GM12873 (cell line): Measurements from ENCODE around the gene MBP.

Experiments
- TF ChIP-seq, protein P1 (sequence below): IDR thresholded peaks from 2 replicates; pipeline ENCODE4 v1.5.1; 2012; ENCODE audit warnings: low read depth, mild to moderate bottlenecking, moderate library complexity, low read length, control low read depth; ENCODE audit not compliant: insufficient read depth; ENCODE audit errors: missing control alignments

MBP gene

GRCh38 chr18:77037567-77037966 is 95.0 kb downstream of the MBP start:
- TF ChIP-seq, protein P1, sequence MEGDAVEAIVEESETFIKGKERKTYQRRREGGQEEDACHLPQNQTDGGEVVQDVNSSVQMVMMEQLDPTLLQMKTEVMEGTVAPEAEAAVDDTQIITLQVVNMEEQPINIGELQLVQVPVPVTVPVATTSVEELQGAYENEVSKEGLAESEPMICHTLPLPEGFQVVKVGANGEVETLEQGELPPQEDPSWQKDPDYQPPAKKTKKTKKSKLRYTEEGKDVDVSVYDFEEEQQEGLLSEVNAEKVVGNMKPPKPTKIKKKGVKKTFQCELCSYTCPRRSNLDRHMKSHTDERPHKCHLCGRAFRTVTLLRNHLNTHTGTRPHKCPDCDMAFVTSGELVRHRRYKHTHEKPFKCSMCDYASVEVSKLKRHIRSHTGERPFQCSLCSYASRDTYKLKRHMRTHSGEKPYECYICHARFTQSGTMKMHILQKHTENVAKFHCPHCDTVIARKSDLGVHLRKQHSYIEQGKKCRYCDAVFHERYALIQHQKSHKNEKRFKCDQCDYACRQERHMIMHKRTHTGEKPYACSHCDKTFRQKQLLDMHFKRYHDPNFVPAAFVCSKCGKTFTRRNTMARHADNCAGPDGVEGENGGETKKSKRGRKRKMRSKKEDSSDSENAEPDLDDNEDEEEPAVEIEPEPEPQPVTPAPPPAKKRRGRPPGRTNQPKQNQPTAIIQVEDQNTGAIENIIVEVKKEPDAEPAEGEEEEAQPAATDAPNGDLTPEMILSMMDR = no peak

- TF ChIP-seq, protein P1 = no peak
These were observed 97.0 kb downstream of the MBP start for GRCh38 chr18:77035380-77036187.

DNA sequence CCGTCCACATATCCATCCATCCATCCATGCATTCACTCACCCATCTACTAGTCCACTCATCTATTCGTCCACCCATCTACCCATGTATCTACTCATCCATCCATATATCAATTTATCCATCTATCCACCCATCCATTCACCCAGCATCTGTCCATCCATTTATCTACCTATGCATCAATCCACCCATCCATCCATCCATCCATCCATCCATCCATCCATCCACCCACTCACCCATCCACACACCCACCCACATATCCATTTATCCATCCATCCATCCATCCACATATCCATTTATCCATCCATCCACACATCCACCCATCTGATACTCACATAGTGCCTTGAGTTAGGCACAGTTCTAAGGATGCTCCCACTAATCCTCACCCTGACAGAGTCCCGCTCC is 99.0 kb downstream of the MBP start:
- TF ChIP-seq, protein P1 = no peak

DNA sequence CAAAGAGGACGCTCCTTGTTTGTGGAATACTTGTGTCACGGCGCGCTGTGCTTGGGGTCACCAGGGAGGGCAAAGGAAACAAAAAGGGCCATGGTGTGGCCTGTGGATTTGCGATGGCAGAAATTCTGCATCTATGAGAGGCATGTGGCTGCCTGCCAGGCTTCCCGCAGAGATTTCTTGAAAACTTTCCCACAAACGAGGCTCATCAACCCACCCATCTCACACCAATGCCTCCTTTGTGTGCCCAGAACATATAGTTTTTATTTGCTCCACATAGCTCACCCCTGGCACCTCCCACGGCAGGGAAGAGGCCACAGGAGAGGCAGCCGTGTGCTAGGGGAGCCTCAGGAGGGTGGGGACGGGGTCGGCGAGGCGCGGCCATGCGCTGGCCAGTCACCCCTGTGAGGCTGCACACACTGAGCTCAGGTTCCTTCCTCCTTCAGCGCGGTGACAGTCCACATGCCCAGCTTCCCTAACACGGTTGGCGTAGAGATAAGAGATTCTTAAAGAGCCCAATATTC is 100.3 kb downstream of the MBP start:
- TF ChIP-seq, protein P1 = no peak

DNA sequence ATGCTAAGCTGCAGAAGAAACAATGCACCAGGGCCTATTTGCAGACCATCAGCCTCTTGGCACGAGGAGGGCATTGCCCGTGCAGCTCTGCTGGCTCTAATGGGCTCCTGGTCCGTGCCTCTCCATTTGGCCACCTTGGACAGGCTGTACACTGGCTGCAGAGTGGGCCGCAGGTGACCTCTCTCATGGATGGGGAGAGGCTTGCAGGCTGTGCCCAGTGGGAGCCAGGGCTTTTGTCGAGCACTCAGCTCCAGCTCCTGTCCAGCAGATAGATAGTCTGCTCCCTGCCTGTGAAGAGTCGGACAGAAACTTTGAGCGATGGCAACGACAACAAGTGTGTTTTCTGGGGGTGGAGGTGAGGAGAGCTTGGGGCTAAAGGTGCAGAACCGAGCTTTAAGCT is 100.9 kb downstream of the MBP start:
- TF ChIP-seq, protein P1 = no peak

DNA sequence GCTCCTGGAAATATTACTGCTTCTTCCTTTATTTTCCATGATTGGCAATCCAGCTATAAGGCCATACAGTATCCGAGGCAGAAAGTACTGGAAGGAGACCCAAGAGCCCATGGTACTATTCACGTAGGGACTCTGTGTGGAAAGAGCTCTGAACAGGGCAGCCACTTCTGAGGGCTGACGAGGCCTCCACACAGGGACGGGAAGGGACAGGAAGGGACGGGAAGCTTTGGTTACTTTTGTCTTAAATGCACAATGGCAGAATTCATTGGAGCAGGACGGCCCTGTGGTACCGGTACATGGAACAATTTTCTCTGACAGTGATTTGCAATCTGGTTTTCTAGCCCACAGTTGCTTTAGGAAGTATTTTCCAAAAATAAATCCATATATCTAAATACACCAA is 102.4 kb downstream of the MBP start:
- TF ChIP-seq, protein P1 = no peak

- TF ChIP-seq, protein P1 = no peak
These were observed 106.7 kb downstream of the MBP start for GRCh38 chr18:77025831-77026363.
